Neuronal stem cell (in vitro differentiated cells): ENCODE results near the gene TMEM198.
A peak's percentile ranks its signal among the peaks of the same experiment; 100 is the strongest.

Source experiments
- DNase-seq: peaks from one replicate; pipeline ENCODE4 v3.0.0-alpha.2; 2013; ENCODE audit warnings: low spot score
- H2AFZ ChIP-seq: one replicate; pipeline ENCODE4 v1.6.1; 2013; ENCODE audit warnings: mild to moderate bottlenecking, low read length, inconsistent platforms
- H2AK5ac ChIP-seq: 2 replicates; pipeline ENCODE4 v1.6.1; 2013; ENCODE audit warnings: low read depth, mild to moderate bottlenecking, inconsistent platforms, low read length, moderate library complexity, mixed read lengths
- H2BK120ac ChIP-seq: 2 replicates; pipeline ENCODE4 v1.6.1; 2013; ENCODE audit warnings: low read depth, mild to moderate bottlenecking, inconsistent platforms, low read length, moderate library complexity, mixed read lengths
- H2BK12ac ChIP-seq: one replicate; pipeline ENCODE4 v1.6.1; 2013; ENCODE audit warnings: low read length, inconsistent platforms
- H2BK15ac ChIP-seq: 2 replicates; pipeline ENCODE4 v1.6.1; 2013; ENCODE audit warnings: mild to moderate bottlenecking, low read length, inconsistent platforms, mixed read lengths
- H2BK5ac ChIP-seq: one replicate; pipeline ENCODE4 v1.6.1; 2013; ENCODE audit warnings: inconsistent platforms, mild to moderate bottlenecking, low read length, moderate library complexity
- H3K14ac ChIP-seq: one replicate; pipeline ENCODE4 v1.6.1; 2013; ENCODE audit warnings: low read length, inconsistent platforms
- H3K18ac ChIP-seq: 2 replicates; pipeline ENCODE4 v1.6.1; 2013; ENCODE audit warnings: low read length, inconsistent platforms
- H3K23ac ChIP-seq: 2 replicates; pipeline ENCODE4 v1.6.1; 2013; ENCODE audit warnings: low read depth, mild to moderate bottlenecking, mixed read lengths, low read length, inconsistent platforms; ENCODE audit not compliant: poor library complexity
- H3K27ac ChIP-seq: replicated peaks from 3 replicates; pipeline ENCODE4 v1.5.1; 2013; ENCODE audit warnings: low read length, inconsistent platforms
- H3K27me3 ChIP-seq, 3 experiments: 2 replicates each; pipeline ENCODE4 v1.6.1; 2013; ENCODE audit warnings: low read length in 3 of 3, mild to moderate bottlenecking in 2 of 3, inconsistent platforms in 1 of 3, low read depth in 1 of 3, mixed read lengths in 1 of 3, moderate library complexity in 1 of 3; ENCODE audit not compliant: control insufficient read depth in 3 of 3, insufficient read depth in 3 of 3
- H3K36me3 ChIP-seq, 2 donors: replicated peaks in 1 of 2; 2 replicates each; pipeline ENCODE4 v1.6.1; 2013; ENCODE audit warnings: low read length in 2 of 2; ENCODE audit not compliant: control insufficient read depth in 2 of 2, insufficient read depth in 2 of 2
- H3K4ac ChIP-seq: 2 replicates; pipeline ENCODE4 v1.6.1; 2013; ENCODE audit warnings: inconsistent platforms, mild to moderate bottlenecking, low read length, moderate library complexity
- H3K4me1 ChIP-seq, 2 donors: 1 replicate in 1 of 2; 2 replicates in 1 of 2; pipeline ENCODE4 v1.6.1; 2013; ENCODE audit warnings: low read length in 2 of 2, low read depth in 1 of 2; ENCODE audit not compliant: control insufficient read depth in 2 of 2, insufficient read depth in 1 of 2
- H3K4me2 ChIP-seq: one replicate; pipeline ENCODE4 v1.6.1; 2013; ENCODE audit warnings: mild to moderate bottlenecking, low read length, inconsistent platforms; ENCODE audit not compliant: insufficient read depth, poor library complexity, severe bottlenecking
- H3K4me3 ChIP-seq, 2 donors: 2 replicates each; pipeline ENCODE4 v1.5.1; 2013; ENCODE audit warnings: low read length in 2 of 2, mild to moderate bottlenecking in 2 of 2, inconsistent platforms in 1 of 2, moderate library complexity in 1 of 2
- H3K79me1 ChIP-seq: one replicate; pipeline ENCODE4 v1.6.1; 2013; ENCODE audit warnings: low read depth, mild to moderate bottlenecking, inconsistent platforms, low read length, moderate library complexity
- H3K9ac ChIP-seq: one replicate; pipeline ENCODE4 v1.6.1; 2013; ENCODE audit warnings: mild to moderate bottlenecking, low read depth, low read length, inconsistent platforms; ENCODE audit not compliant: poor library complexity
- H3K9me3 ChIP-seq, 2 donors: replicated peaks in 1 of 2; 2 replicates each; pipeline versions ENCODE3 to v1.6.1; 2013; ENCODE audit warnings: low read length in 2 of 2, mild to moderate bottlenecking in 2 of 2, inconsistent platforms in 1 of 2, low read depth in 1 of 2, mixed read lengths in 1 of 2, moderate library complexity in 1 of 2; ENCODE audit not compliant: control insufficient read depth in 2 of 2, insufficient read depth in 1 of 2
- H4K8ac ChIP-seq: one replicate; pipeline ENCODE4 v1.6.1; 2013; ENCODE audit warnings: low read depth, mild to moderate bottlenecking, inconsistent platforms, low read length, moderate library complexity
- H4K91ac ChIP-seq: one replicate; pipeline ENCODE4 v1.6.1; 2013; ENCODE audit warnings: low read length, low read depth, mild to moderate bottlenecking, inconsistent platforms; ENCODE audit not compliant: poor library complexity
- WGBS, 2 donors: extraction: QIAGEN DNeasy Blood & Tissue Kit; methylation state at CpG; one replicate each; pipeline ENCODE4 v1.1.7; 2013; ENCODE audit warnings: missing lambda C conversion rate in 2 of 2, mixed read lengths in 1 of 2; ENCODE audit not compliant: insufficient read length in 2 of 2, insufficient replicate concordance in 1 of 2; ENCODE audit errors: extremely low coverage in 2 of 2; 5-methylcytosine and 5-hydroxymethylcytosine counted together

Gene TMEM198

DNA sequence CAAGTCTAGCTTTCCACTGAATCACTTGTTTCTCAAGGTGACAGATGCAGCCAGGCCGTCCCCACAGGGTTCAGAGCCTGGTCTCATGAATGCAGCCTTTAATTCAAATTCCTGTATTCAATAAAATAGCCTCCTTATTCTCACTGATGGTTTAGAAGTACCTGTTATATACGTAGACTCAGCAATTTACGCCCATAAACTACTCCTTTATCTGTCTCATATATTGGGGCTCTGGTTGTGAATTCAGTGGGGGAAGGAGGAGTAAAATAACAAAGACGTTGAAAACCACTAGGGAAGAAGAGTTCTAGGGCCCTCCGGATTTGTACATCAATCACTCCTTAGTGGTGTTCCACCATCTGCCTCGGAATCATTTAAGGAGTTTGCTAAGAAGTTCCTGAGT, 25.8 kb downstream of the TMEM198 start:
- no peak overlapping the region for H2BK5ac ChIP-seq
- no peak overlapping the region for H4K91ac ChIP-seq
- no peaks in the 10 kb centered on the region for H3K9me3 ChIP-seq
- no peak overlapping the region for H3K27ac ChIP-seq
- H3K4ac ChIP-seq: no peak overlapping the region
- H3K9ac ChIP-seq: no peak overlapping the region
- H2BK12ac ChIP-seq: no peak overlapping the region
- peak overlapping the region; percentile 49 for H2BK15ac ChIP-seq
- no CpG with 5 or more reads among the region's 6 CpGs for WGBS, 2 donors
- H2BK120ac ChIP-seq: no peak overlapping the region
- H2AK5ac ChIP-seq: no peak overlapping the region
- no peak overlapping the region for H3K23ac ChIP-seq
- no peak overlapping the region for H3K18ac ChIP-seq
- H3K4me2 ChIP-seq: no peak overlapping the region
- H3K4me3 ChIP-seq: peak overlapping the region in 1 of 2 donors; percentile 94
- no peak overlapping the region for H3K14ac ChIP-seq
- peaks cover 9% of the 10 kb centered on the region for H3K79me1 ChIP-seq
- DNase-seq: no peak
- peaks cover 0 to 2% (median under 1%) of the 10 kb centered on the region in 3 experiments for H3K27me3 ChIP-seq
- H4K8ac ChIP-seq: no peak overlapping the region
- H2AFZ ChIP-seq: no peak overlapping the region
- peaks cover 9 to 11% of the 10 kb centered on the region in 2 donors for H3K4me1 ChIP-seq
- H3K36me3 ChIP-seq: peaks cover 20 to 54% of the 10 kb centered on the region in 2 donors

DNA sequence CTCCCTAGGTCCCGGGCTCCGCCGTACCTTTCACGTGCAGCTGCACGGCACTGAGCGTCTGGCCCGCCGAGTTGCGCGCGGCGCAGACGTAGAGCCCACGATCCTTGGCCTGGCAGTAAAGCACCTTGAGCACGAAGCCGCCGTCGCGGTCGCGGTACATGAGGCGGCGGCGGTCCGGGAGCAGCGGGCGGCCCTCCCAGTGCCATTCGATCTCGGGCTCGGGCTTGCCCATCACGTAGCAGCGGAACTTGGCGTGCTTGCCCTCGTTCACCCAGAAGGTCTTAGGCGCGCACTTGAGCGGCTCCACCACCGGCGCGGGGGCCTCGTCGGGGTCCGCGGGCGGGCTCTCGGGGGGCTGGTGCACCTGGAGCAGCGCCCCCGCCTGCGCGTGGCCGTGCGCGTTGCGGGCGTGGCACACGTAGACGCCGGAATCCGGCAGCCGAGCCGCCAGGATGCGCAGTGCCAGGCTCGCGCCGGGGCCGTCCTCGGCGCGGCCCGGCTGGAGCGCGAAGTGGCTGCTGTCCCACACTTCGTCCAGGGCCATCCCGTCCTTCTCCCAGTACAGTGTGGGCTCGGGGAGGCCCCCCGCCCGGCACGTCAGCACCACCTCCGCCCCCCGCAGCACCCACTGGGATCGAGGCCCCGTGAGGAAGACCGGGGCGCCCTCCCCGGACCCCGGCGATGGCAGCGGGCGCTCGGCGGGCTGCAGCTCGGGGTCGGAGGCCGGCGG, 26.5 kb downstream of the TMEM198 start:
- Histone ChIP-seq H3K79me1 (peaks cover 9% of the 10 kb centered on the region), H4K8ac (peak overlapping the region; percentile 82), H2BK5ac (peak overlapping the region; percentile 50), H3K4ac (peak overlapping the region; percentile 94), H2AFZ (peak overlapping the region; percentile 98), H3K27me3 (peaks cover 0 to 3% (median 2%) of the 10 kb centered on the region in 3 experiments), H2AK5ac (peak overlapping the region; percentile 83), H4K91ac (no peak overlapping the region), H2BK12ac (peak overlapping the region; percentile 84), H3K4me3 (peak overlapping the region; percentile 86 to 94), H3K9me3 (no peaks in the 10 kb centered on the region), H3K9ac (peak overlapping the region; percentile 99), H3K23ac (peak overlapping the region; percentile 93), H3K14ac (peak overlapping the region; percentile 99), H2BK120ac (no peak overlapping the region), H2BK15ac (peak overlapping the region; percentile 49), H3K4me2 (peak overlapping the region; percentile 91), H3K4me1 (peaks cover 9 to 11% of the 10 kb centered on the region in 2 donors), H3K27ac (no peak overlapping the region), H3K36me3 (peaks cover 16 to 46% of the 10 kb centered on the region in 2 donors), H3K18ac (peak overlapping the region; percentile 100)
- no CpG with 5 or more reads among the region's 95 CpGs for WGBS, 2 donors
- DNase-seq: peak; percentile 39

DNA sequence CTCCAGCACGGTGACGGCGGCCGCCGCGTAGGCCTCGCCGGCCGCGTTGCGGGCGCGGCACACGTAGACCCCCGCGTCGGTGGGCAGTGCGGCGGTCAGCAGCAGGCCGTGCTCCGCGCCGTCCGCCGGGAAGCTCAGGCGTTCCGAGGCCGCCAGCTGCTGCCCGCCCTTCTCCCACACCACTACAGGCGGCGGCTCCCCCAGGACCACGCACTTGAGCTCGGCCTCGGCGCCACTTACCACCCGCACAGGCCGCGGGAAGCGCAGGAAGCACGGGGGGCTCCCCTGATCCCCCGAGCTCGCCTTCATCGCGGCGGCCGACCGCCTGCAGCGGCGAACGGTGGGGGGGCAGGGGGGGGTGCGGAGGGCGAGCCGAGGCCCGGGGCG, 27.1 kb downstream of the TMEM198 start:
- H4K8ac ChIP-seq: no peak overlapping the region
- peak overlapping the region; percentile 72 for H4K91ac ChIP-seq
- H2BK15ac ChIP-seq: peak overlapping the region; percentile 77
- no peak for DNase-seq
- peak overlapping the region; percentile 58 for H2BK12ac ChIP-seq
- H2AFZ ChIP-seq: peak overlapping the region; percentile 98
- peak overlapping the region; percentile 100 for H3K18ac ChIP-seq
- no CpG with 5 or more reads among the region's 55 CpGs for WGBS, 2 donors
- peak overlapping the region; percentile 83 for H2AK5ac ChIP-seq
- peak overlapping the region; percentile 50 for H2BK5ac ChIP-seq
- peak overlapping the region; percentile 94 for H3K4ac ChIP-seq
- H3K27me3 ChIP-seq: peaks cover 0 to 3% (median 2%) of the 10 kb centered on the region in 3 experiments
- peak overlapping the region; percentile 93 for H3K23ac ChIP-seq
- no peak overlapping the region for H2BK120ac ChIP-seq
- peaks cover 16 to 41% of the 10 kb centered on the region in 2 donors for H3K36me3 ChIP-seq
- H3K4me3 ChIP-seq: peak overlapping the region; percentile 86 to 94
- H3K14ac ChIP-seq: peak overlapping the region; percentile 99
- peaks cover 9 to 11% of the 10 kb centered on the region in 2 donors for H3K4me1 ChIP-seq
- peak overlapping the region; percentile 91 for H3K4me2 ChIP-seq
- H3K9ac ChIP-seq: peak overlapping the region; percentile 99
- no peaks in the 10 kb centered on the region for H3K9me3 ChIP-seq
- peaks cover 9% of the 10 kb centered on the region for H3K79me1 ChIP-seq
- peak overlapping the region; percentile 56 for H3K27ac ChIP-seq
